Activated CD4-positive, alpha-beta T cell treated with anti-CD3 and anti-CD28 coated beads, Interleukin-2, amount 10 ng/mL, durations not matched to agents 24 days and 14 days (primary cell): ENCODE data around the gene CABLES1. TPM values are rescaled to one million over a fixed set of nuclear protein-coding genes. Genes with fewer than 3 reads are reported as not detected.

Source experiments
- DNase-seq: peaks from one replicate; pipeline ENCODE4 v3.0.0; 2022
- H3K27ac Mint-ChIP-seq: one replicate; pipeline ENCODE4 v1.8.0; 2022; ENCODE audit warnings: mild to moderate bottlenecking, mixed read lengths
- H3K27me3 Mint-ChIP-seq: one replicate; pipeline ENCODE4 v1.8.0; 2022; ENCODE audit warnings: mixed read lengths
- H3K36me3 Mint-ChIP-seq: one replicate; pipeline ENCODE4 v1.8.0; 2022; ENCODE audit warnings: low read depth, mild to moderate bottlenecking, mixed read lengths
- H3K4me1 Mint-ChIP-seq: one replicate; pipeline ENCODE4 v1.8.0; 2021; ENCODE audit warnings: mixed read lengths
- H3K4me3 Mint-ChIP-seq: one replicate; pipeline ENCODE4 v1.8.0; 2022; ENCODE audit warnings: mild to moderate bottlenecking, moderate library complexity, mixed read lengths
- H3K9me3 Mint-ChIP-seq: one replicate; pipeline ENCODE4 v1.8.0; 2021; ENCODE audit warnings: mixed read lengths
- intact Hi-C: fragments of 100-400 bp; cut with micrococcal nuclease; formaldehyde crosslinking; loops from one replicate; pipeline ENCODE4 v1.15.1; 2023
- total RNA-seq: library from RNA; stranded (reverse); gene quantifications from 2 replicates; pipeline ENCODE4 v1.2.3, GENCODE V29; 2022

Gene CABLES1
- total RNA-seq, 1 donor from 2014 or later = 6.4 TPM

- Mint-ChIP-seq H3K9me3 (no peaks in the 10 kb centered on the region), H3K36me3 (no peaks in the 10 kb centered on the region), H3K4me1 (peaks cover 10% of the 10 kb centered on the region), H3K27me3 (no peaks in the 10 kb centered on the region), H3K4me3 (no peak overlapping the region), H3K27ac (no peak overlapping the region)
- intact Hi-C loops = no loop called here
- DNase-seq = no peak
These were observed 55.9 kb downstream of the CABLES1 start for GRCh38 chr18:23191232-23191631.

GRCh38 chr18:23193742-23194141 lies 58.5 kb downstream of the CABLES1 start:
- no peak for DNase-seq
- Mint-ChIP-seq H3K36me3 (no peaks in the 10 kb centered on the region), H3K9me3 (no peaks in the 10 kb centered on the region), H3K4me1 (peaks cover 10% of the 10 kb centered on the region), H3K27me3 (no peaks in the 10 kb centered on the region), H3K4me3 (no peak overlapping the region), H3K27ac (no peak overlapping the region)
- intact Hi-C loops = no loop called here

GRCh38 chr18:23194155-23194996 lies 59.1 kb downstream of the CABLES1 start:
- H3K27ac Mint-ChIP-seq = no peak overlapping the region
- no peaks in the 10 kb centered on the region for H3K27me3 Mint-ChIP-seq
- H3K4me1 Mint-ChIP-seq = peaks cover 10% of the 10 kb centered on the region
- H3K9me3 Mint-ChIP-seq = no peaks in the 10 kb centered on the region
- no peaks in the 10 kb centered on the region for H3K36me3 Mint-ChIP-seq
- no peak overlapping the region for H3K4me3 Mint-ChIP-seq
- DNase-seq = no peak
- intact Hi-C loops = no loop called here

GRCh38 chr18:23194997-23195957 lies 60.0 kb downstream of the CABLES1 start:
- H3K4me1 Mint-ChIP-seq = peaks cover 10% of the 10 kb centered on the region
- no peak overlapping the region for H3K27ac Mint-ChIP-seq
- DNase-seq = no peak
- H3K36me3 Mint-ChIP-seq = no peaks in the 10 kb centered on the region
- H3K4me3 Mint-ChIP-seq = no peak overlapping the region
- H3K9me3 Mint-ChIP-seq = no peaks in the 10 kb centered on the region
- no peaks in the 10 kb centered on the region for H3K27me3 Mint-ChIP-seq
- intact Hi-C loops = no loop called here

GRCh38 chr18:23196119-23197007 lies 61.1 kb downstream of the CABLES1 start:
- peaks cover 9% of the 10 kb centered on the region for H3K4me1 Mint-ChIP-seq
- DNase-seq = no peak
- H3K27me3 Mint-ChIP-seq = no peaks in the 10 kb centered on the region
- H3K9me3 Mint-ChIP-seq = no peaks in the 10 kb centered on the region
- intact Hi-C loops = no loop called here
- H3K36me3 Mint-ChIP-seq = no peaks in the 10 kb centered on the region
- no peak overlapping the region for H3K4me3 Mint-ChIP-seq
- H3K27ac Mint-ChIP-seq = no peak overlapping the region

GRCh38 chr18:23198217-23198845 lies 63.0 kb downstream of the CABLES1 start:
- intact Hi-C loops = no loop called here
- Mint-ChIP-seq H3K4me3 (no peak overlapping the region), H3K36me3 (peaks cover 6% of the 10 kb centered on the region), H3K9me3 (no peaks in the 10 kb centered on the region), H3K4me1 (peaks cover 3% of the 10 kb centered on the region), H3K27me3 (no peaks in the 10 kb centered on the region), H3K27ac (no peak overlapping the region)
- DNase-seq = no peak

- Mint-ChIP-seq H3K36me3 (peaks cover 8% of the 10 kb centered on the region), H3K4me1 (peaks cover 3% of the 10 kb centered on the region), H3K4me3 (no peak overlapping the region), H3K27me3 (no peaks in the 10 kb centered on the region), H3K9me3 (no peaks in the 10 kb centered on the region), H3K27ac (no peak overlapping the region)
- intact Hi-C loops = no loop called here
- DNase-seq = no peak
These were observed 65.5 kb downstream of the CABLES1 start for GRCh38 chr18:23200756-23201155.

GRCh38 chr18:23201741-23202140 lies 66.5 kb downstream of the CABLES1 start:
- peaks cover 3% of the 10 kb centered on the region for H3K4me1 Mint-ChIP-seq
- H3K27me3 Mint-ChIP-seq = no peaks in the 10 kb centered on the region
- no peak for DNase-seq
- no peak overlapping the region for H3K27ac Mint-ChIP-seq
- peaks cover 9% of the 10 kb centered on the region for H3K36me3 Mint-ChIP-seq
- H3K4me3 Mint-ChIP-seq = no peak overlapping the region
- intact Hi-C loops = no loop called here
- H3K9me3 Mint-ChIP-seq = no peaks in the 10 kb centered on the region

- H3K27ac Mint-ChIP-seq = no peak overlapping the region
- peaks cover 20% of the 10 kb centered on the region for H3K36me3 Mint-ChIP-seq
- peaks cover 10% of the 10 kb centered on the region for H3K9me3 Mint-ChIP-seq
- H3K4me1 Mint-ChIP-seq = peaks cover 6% of the 10 kb centered on the region
- H3K4me3 Mint-ChIP-seq = no peak overlapping the region
- intact Hi-C loops = no loop called here
- DNase-seq = no peak
- H3K27me3 Mint-ChIP-seq = no peaks in the 10 kb centered on the region
These were observed 68.7 kb downstream of the CABLES1 start for GRCh38 chr18:23203891-23204432.

- no peak overlapping the region for H3K27ac Mint-ChIP-seq
- no peak overlapping the region for H3K4me3 Mint-ChIP-seq
- peaks cover 13% of the 10 kb centered on the region for H3K4me1 Mint-ChIP-seq
- no peaks in the 10 kb centered on the region for H3K27me3 Mint-ChIP-seq
- peaks cover 14% of the 10 kb centered on the region for H3K9me3 Mint-ChIP-seq
- DNase-seq = no peak
- peaks cover 20% of the 10 kb centered on the region for H3K36me3 Mint-ChIP-seq
- intact Hi-C loops = no loop called here
These were observed 69.4 kb downstream of the CABLES1 start for GRCh38 chr18:23204589-23205235.

- H3K4me3 Mint-ChIP-seq = no peak overlapping the region
- peaks cover 14% of the 10 kb centered on the region for H3K4me1 Mint-ChIP-seq
- H3K27me3 Mint-ChIP-seq = no peaks in the 10 kb centered on the region
- DNase-seq = no peak
- H3K27ac Mint-ChIP-seq = peak overlapping the region; percentile 20
- peaks cover 14% of the 10 kb centered on the region for H3K9me3 Mint-ChIP-seq
- intact Hi-C loops = no loop called here
- H3K36me3 Mint-ChIP-seq = peaks cover 22% of the 10 kb centered on the region
These were observed 70.7 kb downstream of the CABLES1 start for GRCh38 chr18:23205980-23206379.

GRCh38 chr18:23207191-23207955 lies 72.1 kb downstream of the CABLES1 start:
- no peak overlapping the region for H3K4me3 Mint-ChIP-seq
- H3K4me1 Mint-ChIP-seq = peaks cover 14% of the 10 kb centered on the region
- intact Hi-C loops = no loop called here
- H3K27me3 Mint-ChIP-seq = no peaks in the 10 kb centered on the region
- no peak for DNase-seq
- H3K36me3 Mint-ChIP-seq = peaks cover 20% of the 10 kb centered on the region
- peaks cover 14% of the 10 kb centered on the region for H3K9me3 Mint-ChIP-seq
- peak overlapping the region; percentile 15 for H3K27ac Mint-ChIP-seq
